ENCODE data around the gene TRIP6.

TRIP6 gene, protein sequence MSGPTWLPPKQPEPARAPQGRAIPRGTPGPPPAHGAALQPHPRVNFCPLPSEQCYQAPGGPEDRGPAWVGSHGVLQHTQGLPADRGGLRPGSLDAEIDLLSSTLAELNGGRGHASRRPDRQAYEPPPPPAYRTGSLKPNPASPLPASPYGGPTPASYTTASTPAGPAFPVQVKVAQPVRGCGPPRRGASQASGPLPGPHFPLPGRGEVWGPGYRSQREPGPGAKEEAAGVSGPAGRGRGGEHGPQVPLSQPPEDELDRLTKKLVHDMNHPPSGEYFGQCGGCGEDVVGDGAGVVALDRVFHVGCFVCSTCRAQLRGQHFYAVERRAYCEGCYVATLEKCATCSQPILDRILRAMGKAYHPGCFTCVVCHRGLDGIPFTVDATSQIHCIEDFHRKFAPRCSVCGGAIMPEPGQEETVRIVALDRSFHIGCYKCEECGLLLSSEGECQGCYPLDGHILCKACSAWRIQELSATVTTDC

DNA sequence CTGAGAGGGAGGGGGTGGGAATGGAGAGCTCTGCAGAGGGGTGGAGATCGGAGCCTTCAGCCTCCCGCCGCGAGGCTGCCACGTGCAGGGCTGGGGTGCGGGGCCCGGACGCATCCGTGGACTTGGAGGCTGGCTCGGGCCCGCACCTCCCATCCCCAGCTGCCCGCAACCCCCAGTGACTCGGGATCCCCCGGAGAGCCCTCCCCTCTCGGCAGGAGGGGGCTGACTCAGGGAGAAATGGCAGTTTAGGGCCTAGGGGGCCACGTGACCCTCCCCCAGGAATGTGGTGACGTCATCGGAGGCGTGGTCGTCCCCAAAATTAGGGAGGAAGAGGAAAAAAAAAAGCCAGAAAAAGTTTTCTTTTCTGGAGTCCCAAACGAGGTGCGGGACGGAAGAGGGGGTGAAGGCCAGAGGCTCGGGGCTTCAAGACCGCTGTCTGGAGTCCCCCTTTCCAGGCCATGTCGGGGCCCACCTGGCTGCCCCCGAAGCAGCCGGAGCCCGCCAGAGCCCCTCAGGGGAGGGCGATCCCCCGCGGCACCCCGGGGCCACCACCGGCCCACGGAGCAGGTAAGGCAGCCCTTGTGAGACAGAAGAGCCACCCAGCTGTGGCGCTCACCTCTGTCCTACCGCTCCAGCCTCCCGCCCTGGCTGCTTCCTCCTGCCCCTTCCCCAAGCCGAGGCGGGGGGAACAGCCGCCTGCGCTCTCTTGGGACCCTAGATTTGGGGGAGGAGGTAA lies at the start of gene TRIP6:
Gene TRIP6 (plus strand): TSS at position 348 of the 736 bp plus-strand sequence. CDS start 111 bp downstream, at position 459.
- H3K4me3 ChIP-seq (ENCODE audit: low read length) = peak within 1 kb of the TSS; percentile 91
- H3K4me1 ChIP-seq (ENCODE audit: low read length) = peaks cover 17% of the 10 kb centered on the region
- peaks cover 16% of the 10 kb centered on the region for H3K36me3 ChIP-seq (replicated peaks; ENCODE audit: low read depth, low read length)
- H3K9ac ChIP-seq (ENCODE audit: low read length) = peak within 1 kb of the TSS; percentile 99
- peak within 1 kb of the TSS; percentile 79 for H3K27ac ChIP-seq (ENCODE audit: low read length)
- H3K27me3 ChIP-seq (ENCODE audit: low read depth, low read length) = no peaks in the 10 kb centered on the region
- peak within 1 kb of the TSS; percentile 47; the same call in 1 of the 2 replicates for H2AFZ ChIP-seq (ENCODE audit: low read depth, low read length)
- H3K79me2 ChIP-seq (ENCODE audit: low read length) = peaks cover 25% of the 10 kb centered on the region
- H3K9me3 ChIP-seq (ENCODE audit: insufficient read depth, low read length) = no peaks in the 10 kb centered on the region
- TF ChIP-seq EZH2phosphoT487 (IDR thresholded peaks at IDR 0.05; ENCODE audit: low read depth) = no peak
- TF ChIP-seq, protein P1, sequence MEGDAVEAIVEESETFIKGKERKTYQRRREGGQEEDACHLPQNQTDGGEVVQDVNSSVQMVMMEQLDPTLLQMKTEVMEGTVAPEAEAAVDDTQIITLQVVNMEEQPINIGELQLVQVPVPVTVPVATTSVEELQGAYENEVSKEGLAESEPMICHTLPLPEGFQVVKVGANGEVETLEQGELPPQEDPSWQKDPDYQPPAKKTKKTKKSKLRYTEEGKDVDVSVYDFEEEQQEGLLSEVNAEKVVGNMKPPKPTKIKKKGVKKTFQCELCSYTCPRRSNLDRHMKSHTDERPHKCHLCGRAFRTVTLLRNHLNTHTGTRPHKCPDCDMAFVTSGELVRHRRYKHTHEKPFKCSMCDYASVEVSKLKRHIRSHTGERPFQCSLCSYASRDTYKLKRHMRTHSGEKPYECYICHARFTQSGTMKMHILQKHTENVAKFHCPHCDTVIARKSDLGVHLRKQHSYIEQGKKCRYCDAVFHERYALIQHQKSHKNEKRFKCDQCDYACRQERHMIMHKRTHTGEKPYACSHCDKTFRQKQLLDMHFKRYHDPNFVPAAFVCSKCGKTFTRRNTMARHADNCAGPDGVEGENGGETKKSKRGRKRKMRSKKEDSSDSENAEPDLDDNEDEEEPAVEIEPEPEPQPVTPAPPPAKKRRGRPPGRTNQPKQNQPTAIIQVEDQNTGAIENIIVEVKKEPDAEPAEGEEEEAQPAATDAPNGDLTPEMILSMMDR (IDR thresholded peaks at IDR 0.05; ENCODE audit: low read depth, low read length) = no peak
- H4K20me1 ChIP-seq (ENCODE audit: insufficient read depth, low read length) = no peaks in the 10 kb centered on the region
- peak within 1 kb of the TSS; percentile 89 for H3K4me2 ChIP-seq (ENCODE audit: low read length)

DNA sequence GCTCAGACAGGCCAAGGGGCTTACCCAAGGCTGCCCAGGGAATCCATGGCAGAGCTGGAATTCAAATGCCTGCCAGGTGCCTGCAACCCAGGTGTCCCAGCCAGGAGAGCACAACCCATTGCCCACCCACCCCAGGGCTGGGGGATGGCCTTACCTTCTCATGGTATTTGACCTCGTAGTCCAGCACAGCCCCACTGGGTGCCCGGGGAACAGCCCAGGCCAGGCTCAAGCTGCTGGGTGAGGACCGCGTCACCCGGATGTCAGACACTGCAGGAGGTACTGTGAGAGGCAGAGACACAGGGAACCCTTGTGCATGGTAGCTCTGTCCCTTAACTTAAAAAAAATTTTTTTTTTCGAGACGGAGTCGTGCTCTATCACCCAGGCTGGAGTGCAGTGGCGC lies 48.8 kb upstream of the TRIP6 start:
- TF ChIP-seq EZH2phosphoT487 (IDR thresholded peaks at IDR 0.05; ENCODE audit: low read depth) = no peak
- TF ChIP-seq, protein P1 (IDR thresholded peaks at IDR 0.05; ENCODE audit: low read depth, low read length) = no peak
- Histone ChIP-seq H3K79me2 (ENCODE audit: low read length) (no peaks in the 10 kb centered on the region), H3K9me3 (ENCODE audit: insufficient read depth, low read length) (no peaks in the 10 kb centered on the region), H2AFZ (ENCODE audit: low read depth, low read length) (no peak overlapping the region), H3K4me1 (ENCODE audit: low read length) (no peaks in the 10 kb centered on the region), H3K9ac (ENCODE audit: low read length) (no peak overlapping the region), H3K27ac (ENCODE audit: low read length) (no peak overlapping the region), H3K27me3 (ENCODE audit: low read depth, low read length) (no peaks in the 10 kb centered on the region), H4K20me1 (ENCODE audit: insufficient read depth, low read length) (no peaks in the 10 kb centered on the region), H3K4me2 (ENCODE audit: low read length) (no peak overlapping the region), H3K4me3 (ENCODE audit: low read length) (no peak overlapping the region), H3K36me3 (replicated peaks; ENCODE audit: low read depth, low read length) (no peaks in the 10 kb centered on the region)

DNA sequence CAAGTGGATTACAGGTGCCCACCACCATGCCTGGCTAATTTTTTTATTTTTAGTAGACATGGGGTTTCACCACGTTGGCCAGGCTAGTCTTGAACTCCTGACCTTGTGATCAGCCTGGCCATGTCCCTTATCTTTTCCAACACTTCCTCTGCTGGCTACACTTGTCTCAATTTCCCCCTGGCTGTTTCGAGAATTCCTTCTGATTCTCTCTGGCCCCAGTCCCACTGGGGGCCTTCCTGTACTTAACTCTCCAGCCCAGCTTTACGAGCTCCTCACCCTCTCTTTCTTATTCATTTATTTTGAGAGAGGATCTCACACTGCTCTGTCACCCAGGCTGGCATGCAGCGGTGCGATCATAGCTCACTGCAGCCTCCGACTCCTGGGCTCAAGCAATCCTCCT lies 48.4 kb upstream of the TRIP6 start:
- Histone ChIP-seq H3K4me3 (ENCODE audit: low read length) (no peak overlapping the region), H3K27ac (ENCODE audit: low read length) (no peak overlapping the region), H3K9me3 (ENCODE audit: insufficient read depth, low read length) (no peaks in the 10 kb centered on the region), H3K27me3 (ENCODE audit: low read depth, low read length) (no peaks in the 10 kb centered on the region), H3K79me2 (ENCODE audit: low read length) (no peaks in the 10 kb centered on the region), H4K20me1 (ENCODE audit: insufficient read depth, low read length) (no peaks in the 10 kb centered on the region), H3K36me3 (replicated peaks; ENCODE audit: low read depth, low read length) (no peaks in the 10 kb centered on the region), H3K9ac (ENCODE audit: low read length) (no peak overlapping the region), H2AFZ (ENCODE audit: low read depth, low read length) (no peak overlapping the region), H3K4me1 (ENCODE audit: low read length) (no peaks in the 10 kb centered on the region), H3K4me2 (ENCODE audit: low read length) (no peak overlapping the region)
- TF ChIP-seq, protein P1 (IDR thresholded peaks at IDR 0.05; ENCODE audit: low read depth, low read length) = no peak
- no peak for TF ChIP-seq EZH2phosphoT487 (IDR thresholded peaks at IDR 0.05; ENCODE audit: low read depth)

DNA sequence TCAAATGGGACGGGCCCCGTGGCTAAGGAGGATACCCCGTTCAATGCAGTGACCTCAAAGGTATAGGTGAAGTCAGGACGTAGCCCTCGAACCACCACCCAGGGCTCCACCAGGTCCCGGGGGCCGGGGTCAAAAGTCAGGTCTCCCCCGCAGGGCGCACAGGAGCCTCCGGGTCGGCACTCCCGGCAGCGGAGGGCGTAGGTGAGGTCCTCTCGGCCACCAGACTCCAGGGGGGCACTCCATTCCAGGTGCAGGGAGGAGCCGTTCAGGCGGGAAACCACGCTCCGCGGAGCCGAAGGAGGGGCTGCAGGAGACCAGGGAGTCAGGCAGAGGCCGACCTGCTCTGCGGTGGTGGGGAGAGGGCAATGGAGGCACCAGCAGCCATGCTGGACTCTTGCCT lies 47.6 kb upstream of the TRIP6 start:
- no peaks in the 10 kb centered on the region for H3K4me1 ChIP-seq (ENCODE audit: low read length)
- no peaks in the 10 kb centered on the region for H4K20me1 ChIP-seq (ENCODE audit: insufficient read depth, low read length)
- no peak overlapping the region for H3K9ac ChIP-seq (ENCODE audit: low read length)
- no peak overlapping the region for H3K4me2 ChIP-seq (ENCODE audit: low read length)
- H3K36me3 ChIP-seq (replicated peaks; ENCODE audit: low read depth, low read length) = no peaks in the 10 kb centered on the region
- H3K27me3 ChIP-seq (ENCODE audit: low read depth, low read length) = no peaks in the 10 kb centered on the region
- no peak overlapping the region for H2AFZ ChIP-seq (ENCODE audit: low read depth, low read length)
- H3K79me2 ChIP-seq (ENCODE audit: low read length) = no peaks in the 10 kb centered on the region
- no peak overlapping the region for H3K4me3 ChIP-seq (ENCODE audit: low read length)
- no peaks in the 10 kb centered on the region for H3K9me3 ChIP-seq (ENCODE audit: insufficient read depth, low read length)
- no peak overlapping the region for H3K27ac ChIP-seq (ENCODE audit: low read length)
- TF ChIP-seq, protein P1 (IDR thresholded peaks at IDR 0.05; ENCODE audit: low read depth, low read length) = no peak
- TF ChIP-seq EZH2phosphoT487 (IDR thresholded peaks at IDR 0.05; ENCODE audit: low read depth) = no peak

Measured in OCI-LY3 (cell line).